Duodenal mucosa (tissue), 2 donors: Measurements from ENCODE around the gene BICD1.

ENCODE experiments used
- H3K27ac ChIP-seq: one replicate; pipeline ENCODE4 v1.7.0; 2013; ENCODE audit warnings: low read depth, low read length
- H3K27me3 ChIP-seq, 2 donors: one replicate each; pipeline ENCODE4 v1.7.0; 2013; ENCODE audit warnings: low read length in 2 of 2, control low read depth in 1 of 2; ENCODE audit not compliant: insufficient read depth in 2 of 2, control insufficient read depth in 1 of 2
- H3K36me3 ChIP-seq, 2 donors: one replicate each; pipeline ENCODE4 v1.7.0; 2013; ENCODE audit warnings: low read length in 2 of 2, control low read depth in 1 of 2; ENCODE audit not compliant: insufficient read depth in 2 of 2, control insufficient read depth in 1 of 2
- H3K4me1 ChIP-seq, 2 donors: one replicate each; pipeline ENCODE4 v1.7.0; 2013; ENCODE audit warnings: low read length in 2 of 2, control low read depth in 1 of 2; ENCODE audit not compliant: insufficient read depth in 2 of 2, control insufficient read depth in 1 of 2
- H3K4me3 ChIP-seq, 2 donors: one replicate each; pipeline ENCODE4 v1.7.0; 2013; ENCODE audit warnings: low read length in 2 of 2, low read depth in 1 of 2
- H3K9ac ChIP-seq, 2 donors: one replicate each; pipeline ENCODE4 v1.7.0; 2013; ENCODE audit warnings: low read length in 2 of 2, low read depth in 1 of 2
- H3K9me3 ChIP-seq, 2 donors: one replicate each; pipeline ENCODE4 v1.7.0; 2013; ENCODE audit warnings: low read length in 2 of 2, control low read depth in 1 of 2; ENCODE audit not compliant: control insufficient read depth in 1 of 2

Gene BICD1

DNA sequence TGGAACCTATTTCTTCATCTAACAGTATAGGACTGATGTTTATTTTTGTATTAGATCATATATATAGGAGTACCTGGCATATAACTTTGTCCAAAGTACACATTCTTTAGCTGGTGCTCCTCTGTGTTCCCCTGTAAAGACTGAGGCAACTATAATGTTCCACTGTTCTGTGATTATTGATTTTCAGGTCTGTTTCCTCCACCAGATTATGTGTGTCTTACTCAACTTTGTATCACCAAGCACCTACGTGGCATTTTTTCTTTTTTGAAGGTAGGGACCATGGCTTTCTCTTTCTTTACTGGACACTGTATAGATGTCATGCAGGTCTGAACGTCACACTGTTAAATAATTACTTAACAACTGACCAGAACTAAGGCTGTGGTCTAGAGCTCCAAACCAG, 29.3 kb downstream of the BICD1 start:
- no peaks in the 10 kb centered on the region for H3K4me1 ChIP-seq
- H3K36me3 ChIP-seq: no peaks in the 10 kb centered on the region
- H3K9me3 ChIP-seq: no peaks in the 10 kb centered on the region
- no peaks in the 10 kb centered on the region for H3K27me3 ChIP-seq
- no peak overlapping the region for H3K4me3 ChIP-seq
- H3K27ac ChIP-seq: no peak overlapping the region
- H3K9ac ChIP-seq: no peak overlapping the region

DNA sequence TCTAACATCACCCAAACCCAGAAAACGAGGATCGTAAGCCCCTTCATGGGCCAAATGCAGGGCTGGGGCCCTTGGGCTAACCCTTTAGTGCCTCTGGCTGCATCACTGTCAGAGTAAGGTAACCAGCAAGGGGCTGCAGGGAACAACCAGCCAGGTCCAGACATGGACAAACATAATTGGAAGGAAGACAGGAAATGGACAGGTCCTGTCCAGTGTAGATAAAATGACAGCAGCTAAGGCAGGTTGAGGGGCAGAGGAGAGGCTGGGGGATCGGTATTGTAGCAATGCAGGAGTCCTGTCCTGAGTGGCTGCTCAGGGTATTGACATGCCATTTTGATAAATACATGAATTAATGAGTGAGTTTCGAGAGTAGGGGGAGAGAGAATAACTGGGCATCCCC, 29.8 kb downstream of the BICD1 start:
- H3K4me3 ChIP-seq: no peak overlapping the region
- no peaks in the 10 kb centered on the region for H3K27me3 ChIP-seq
- no peaks in the 10 kb centered on the region for H3K4me1 ChIP-seq
- no peaks in the 10 kb centered on the region for H3K9me3 ChIP-seq
- H3K27ac ChIP-seq: no peak overlapping the region
- no peaks in the 10 kb centered on the region for H3K36me3 ChIP-seq
- H3K9ac ChIP-seq: no peak overlapping the region

DNA sequence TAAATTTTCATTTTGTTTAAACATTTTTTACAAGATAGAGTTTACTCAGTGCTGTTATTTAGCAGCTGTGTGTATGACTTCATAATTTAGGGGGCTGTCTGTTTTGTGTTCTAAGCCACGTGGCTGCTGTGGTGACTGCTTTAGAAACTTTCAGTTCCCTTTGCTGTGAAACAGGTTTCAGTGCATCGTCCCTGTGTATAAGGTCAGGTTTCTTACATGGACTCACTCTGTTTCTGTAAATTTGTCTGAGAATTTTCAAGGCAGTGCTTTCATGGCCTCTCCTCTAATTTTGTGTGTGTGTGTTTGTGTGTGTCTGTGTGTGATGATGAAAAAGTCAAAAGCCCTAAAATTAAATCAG, 32.4 kb downstream of the BICD1 start:
- no peak overlapping the region for H3K27ac ChIP-seq
- H3K4me1 ChIP-seq: no peaks in the 10 kb centered on the region
- H3K4me3 ChIP-seq: peak overlapping the region; percentile 60
- no peaks in the 10 kb centered on the region for H3K27me3 ChIP-seq
- H3K9ac ChIP-seq: peak overlapping the region; percentile 27 to 44
- no peaks in the 10 kb centered on the region for H3K36me3 ChIP-seq
- H3K9me3 ChIP-seq: no peaks in the 10 kb centered on the region

DNA sequence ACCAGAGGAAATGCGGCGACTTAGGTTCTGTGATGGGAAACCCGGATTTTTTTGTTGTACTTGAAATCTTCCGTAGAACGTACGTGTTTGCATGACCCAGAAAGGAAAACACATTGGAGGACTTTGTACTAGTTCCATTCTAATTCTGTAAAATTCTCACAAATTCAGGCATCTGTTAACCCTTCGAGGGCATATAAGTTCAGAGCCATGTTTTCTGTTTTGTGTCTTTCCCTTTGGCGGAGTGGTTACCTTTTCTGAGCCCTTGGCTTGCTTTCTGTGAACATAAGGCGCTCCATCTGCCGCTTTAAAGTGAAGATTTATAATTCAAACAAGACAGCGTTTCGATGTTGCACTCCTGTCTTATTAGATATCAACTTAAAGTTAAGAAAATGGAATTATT, 34.2 kb downstream of the BICD1 start:
- no peak overlapping the region for H3K4me3 ChIP-seq
- H3K9me3 ChIP-seq: no peaks in the 10 kb centered on the region
- no peak overlapping the region for H3K9ac ChIP-seq
- H3K36me3 ChIP-seq: no peaks in the 10 kb centered on the region
- H3K27me3 ChIP-seq: no peaks in the 10 kb centered on the region
- no peaks in the 10 kb centered on the region for H3K4me1 ChIP-seq
- no peak overlapping the region for H3K27ac ChIP-seq

DNA sequence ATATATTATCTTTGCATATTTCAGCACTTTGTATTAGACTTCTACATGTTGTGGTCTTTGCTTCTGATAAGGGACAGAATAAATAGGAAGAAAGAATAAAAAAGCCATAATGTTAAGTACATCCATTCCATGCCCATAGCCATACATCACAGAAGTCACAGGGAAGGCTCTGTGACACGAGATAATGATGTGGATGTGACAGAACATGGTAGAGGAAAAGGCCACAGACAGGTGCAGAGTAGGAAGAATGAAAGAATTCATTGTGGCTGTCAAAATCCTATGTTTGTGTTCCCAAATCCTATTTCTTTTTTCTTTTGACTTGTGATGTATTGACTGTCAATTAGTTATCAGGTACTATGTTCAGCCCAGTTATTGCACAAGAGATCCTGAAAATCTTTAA, 38.4 kb downstream of the BICD1 start:
- no peaks in the 10 kb centered on the region for H3K4me1 ChIP-seq
- no peak overlapping the region for H3K4me3 ChIP-seq
- H3K9me3 ChIP-seq: peaks cover 0 to 4% of the 10 kb centered on the region in 2 donors
- H3K27ac ChIP-seq: no peak overlapping the region
- H3K27me3 ChIP-seq: no peaks in the 10 kb centered on the region
- H3K36me3 ChIP-seq: no peaks in the 10 kb centered on the region
- H3K9ac ChIP-seq: no peak overlapping the region

DNA sequence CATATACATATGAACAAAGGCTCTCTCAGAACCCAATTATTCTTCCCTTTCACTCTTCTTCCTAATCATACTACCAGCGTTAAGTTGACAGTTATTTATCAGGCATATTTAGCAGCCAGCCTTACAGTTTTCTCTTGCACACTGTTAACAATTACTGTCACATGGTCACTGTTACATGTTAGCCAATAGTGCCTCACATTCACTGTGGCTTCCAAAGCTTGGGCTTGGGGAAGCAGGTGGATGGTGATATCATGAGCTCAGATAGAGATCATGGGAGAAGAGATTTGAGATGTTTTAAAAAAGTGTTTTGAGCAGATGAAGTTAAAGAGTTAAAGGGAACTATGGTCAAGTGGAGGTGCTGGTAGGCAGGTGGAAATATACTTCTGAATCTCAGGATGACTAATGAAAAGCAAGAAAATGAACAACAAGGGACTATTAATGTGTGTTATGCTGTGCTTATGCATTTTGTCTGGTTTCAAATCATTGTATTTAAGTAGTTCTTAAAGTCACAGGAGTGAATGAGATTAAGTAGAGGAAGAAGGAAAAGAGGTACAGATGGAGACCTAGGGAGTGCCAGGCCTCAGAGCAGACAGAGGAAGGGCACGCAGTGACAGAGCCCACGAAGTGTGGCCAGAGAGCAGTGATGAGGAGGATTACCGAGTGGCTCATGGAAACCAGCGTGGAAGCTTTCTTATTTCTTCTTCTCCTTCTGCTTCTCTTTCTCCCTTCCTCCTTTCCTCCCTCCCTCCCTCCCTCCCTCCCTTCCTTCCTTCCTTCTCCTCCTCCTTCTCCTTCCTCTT, 39.6 kb downstream of the BICD1 start:
- H3K9ac ChIP-seq: no peak overlapping the region
- H3K9me3 ChIP-seq: peaks cover 0 to 4% of the 10 kb centered on the region in 2 donors

DNA sequence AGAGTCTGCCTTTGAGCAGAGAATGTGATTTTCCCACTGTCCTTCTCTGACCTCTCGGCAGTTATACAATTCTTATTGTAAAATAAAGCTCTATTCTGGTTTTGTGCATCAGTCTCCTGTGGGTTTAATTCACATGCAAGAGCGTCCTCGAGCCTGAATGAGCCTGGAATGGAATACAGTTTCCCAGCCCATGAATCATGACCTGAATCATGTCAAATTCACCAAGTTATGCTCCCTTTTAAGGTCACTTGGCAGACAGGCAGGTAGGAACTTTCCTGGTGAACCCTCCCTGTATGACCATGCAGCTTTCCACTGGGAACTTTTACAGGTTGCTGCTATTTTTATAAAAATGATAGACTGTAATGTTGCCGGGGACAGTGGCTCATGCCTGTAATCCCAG, 41.7 kb downstream of the BICD1 start:
- no peaks in the 10 kb centered on the region for H3K4me1 ChIP-seq
- no peak overlapping the region for H3K4me3 ChIP-seq
- no peak overlapping the region for H3K9ac ChIP-seq
- peaks cover 0 to 4% of the 10 kb centered on the region in 2 donors for H3K9me3 ChIP-seq
- H3K36me3 ChIP-seq: no peaks in the 10 kb centered on the region
- H3K27ac ChIP-seq: no peak overlapping the region
- no peaks in the 10 kb centered on the region for H3K27me3 ChIP-seq

More for the DNA sequence above, 39.6 kb downstream of the BICD1 start:
- H3K4me3 ChIP-seq: no peak overlapping the region
- H3K4me1 ChIP-seq: no peaks in the 10 kb centered on the region
- H3K27me3 ChIP-seq: no peaks in the 10 kb centered on the region
- H3K36me3 ChIP-seq: no peaks in the 10 kb centered on the region
- no peak overlapping the region for H3K27ac ChIP-seq

DNA sequence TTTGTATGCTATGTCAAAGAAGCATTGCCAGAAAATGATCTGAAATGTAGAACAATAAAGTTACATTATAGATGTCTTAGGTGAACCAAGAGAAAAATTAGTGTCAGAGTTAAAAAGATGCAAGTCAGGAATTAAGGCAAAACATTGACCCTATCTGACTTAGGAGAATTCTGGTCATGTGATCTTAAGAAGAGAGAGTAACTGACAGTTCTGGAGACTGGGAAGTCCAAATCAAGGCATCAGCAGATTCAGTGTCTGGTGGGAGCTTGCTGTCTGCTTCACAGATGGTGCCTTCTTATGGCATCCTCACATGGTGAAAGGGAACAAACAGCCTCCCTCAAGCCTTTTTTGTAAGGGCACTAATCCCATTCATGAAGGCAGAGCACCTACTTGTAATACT, 42.8 kb downstream of the BICD1 start:
- H3K9ac ChIP-seq: no peak overlapping the region
- no peak overlapping the region for H3K27ac ChIP-seq
- H3K9me3 ChIP-seq: peaks cover 0 to 4% of the 10 kb centered on the region in 2 donors
- no peaks in the 10 kb centered on the region for H3K36me3 ChIP-seq
- H3K4me3 ChIP-seq: no peak overlapping the region
- H3K27me3 ChIP-seq: no peaks in the 10 kb centered on the region
- H3K4me1 ChIP-seq: no peaks in the 10 kb centered on the region

DNA sequence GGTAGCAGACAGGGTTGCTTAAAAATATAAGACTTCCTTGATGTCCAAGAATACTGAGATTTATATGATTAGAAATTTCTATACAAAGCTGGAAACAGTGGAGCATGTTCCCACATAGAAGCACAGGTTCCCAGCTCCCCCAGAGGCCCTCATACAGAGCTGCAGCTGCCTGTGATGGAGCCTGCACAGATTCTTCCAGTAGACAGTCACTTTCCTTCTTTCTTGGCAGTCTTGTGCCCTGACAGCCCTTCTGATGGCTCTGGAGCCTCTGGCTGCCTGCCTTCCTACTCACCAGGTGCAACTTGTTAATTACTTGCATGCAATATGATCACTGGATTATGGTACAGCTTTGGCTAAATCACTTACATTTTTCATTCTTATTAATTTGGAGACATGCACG, 44.4 kb downstream of the BICD1 start:
- Histone ChIP-seq H3K9me3 (peaks cover 0 to 4% of the 10 kb centered on the region in 2 donors), H3K9ac (no peak overlapping the region), H3K27me3 (no peaks in the 10 kb centered on the region), H3K4me1 (no peaks in the 10 kb centered on the region), H3K27ac (no peak overlapping the region), H3K4me3 (no peak overlapping the region), H3K36me3 (no peaks in the 10 kb centered on the region)

DNA sequence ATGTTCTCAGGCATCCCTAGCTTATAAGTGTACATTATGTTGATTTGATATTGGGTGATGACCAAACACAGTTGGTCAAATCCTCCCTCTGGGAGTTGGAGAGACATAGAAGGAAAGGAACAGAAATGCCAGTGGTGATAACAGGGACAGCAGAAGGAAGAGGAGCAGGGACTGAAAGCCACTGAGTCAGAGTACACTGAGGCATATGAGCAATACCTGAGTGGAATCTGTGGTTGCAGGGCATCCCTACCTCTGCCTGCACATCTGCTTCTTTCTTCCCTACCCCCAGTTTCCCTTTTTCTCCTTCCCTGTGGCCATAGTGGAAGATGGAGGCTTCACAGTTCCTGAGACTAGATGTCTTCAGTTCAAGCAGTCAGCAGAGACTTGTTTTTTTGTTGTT, 44.9 kb downstream of the BICD1 start:
- H3K4me1 ChIP-seq: no peaks in the 10 kb centered on the region
- H3K36me3 ChIP-seq: no peaks in the 10 kb centered on the region
- H3K9ac ChIP-seq: no peak overlapping the region
- H3K27me3 ChIP-seq: no peaks in the 10 kb centered on the region
- H3K4me3 ChIP-seq: no peak overlapping the region
- H3K9me3 ChIP-seq: peaks cover 0 to 4% of the 10 kb centered on the region in 2 donors
- H3K27ac ChIP-seq: no peak overlapping the region
